Right lobe of liver (tissue), 6 donors: Measurements from ENCODE around the gene CAMKMT. TPM values are rescaled to one million over a fixed set of nuclear protein-coding genes. Genes with fewer than 3 reads are reported as not detected.

Experiments used
- ATAC-seq, 4 donors: fragments of 200-7000 bp; cut with Tn5 transposase; one replicate each; pipeline ENCODE4 v1.9.1; 2020; ENCODE audit warnings: mild to moderate bottlenecking in 4 of 4, moderate library complexity in 4 of 4
- DNase-seq, 3 donors: peaks; one replicate each; pipeline ENCODE4 v3.0.0-alpha.2; 2020
- H3K27ac ChIP-seq, 3 donors: fragments of 200-600 bp; one replicate each; pipeline ENCODE4 v1.8.0; 2022
- H3K27me3 ChIP-seq, 2 donors: fragments of 200-600 bp; one replicate each; pipeline ENCODE4 v1.8.0; 2022
- H3K36me3 ChIP-seq, 4 donors: fragments of 200-600 bp; sonication (generic) in 1 of 4; one replicate each; pipeline versions ENCODE4 v1.5.1 to v1.8.0; 2017 to 2022; ENCODE audit warnings: control low read depth in 1 of 4
- H3K4me1 ChIP-seq, 4 donors: fragments of 200-600 bp; sonication (generic) in 1 of 4; one replicate each; pipeline versions ENCODE4 v1.5.1 to v1.8.0; 2017 to 2022; ENCODE audit warnings: control low read depth in 1 of 4
- H3K4me3 ChIP-seq, 3 donors: fragments of 200-600 bp; one replicate each; pipeline ENCODE4 v1.8.0; 2022
- H3K9me3 ChIP-seq, 4 donors: fragments of 200-600 bp; sonication (generic) in 1 of 4; one replicate each; pipeline versions ENCODE4 v1.5.1 to v1.8.0; 2017 to 2022; ENCODE audit warnings: control low read depth in 1 of 4
- POLR2A ChIP-seq: fragments of 450-650 bp; IDR thresholded peaks from one replicate; pipeline ENCODE4 v1.6.1; 2017; ENCODE audit warnings: antibody characterized with exemption, mild to moderate bottlenecking
- WGBS: methylation state at CpG from one replicate; pipeline ENCODE4 v1.1.6; 2018; ENCODE audit warnings: low coverage, low lambda C conversion rate; ENCODE audit not compliant: insufficient coverage; ENCODE audit errors: missing lambda C conversion rate; 5-methylcytosine and 5-hydroxymethylcytosine counted together
- intact Hi-C, 2 donors: fragments of 100-400 bp; cut with DNase I; formaldehyde crosslinking; loops; one replicate each; pipeline versions ENCODE4 v1.11.2 to v1.14.1; 2022
- total RNA-seq, 6 experiments: library from RNA; depleted of rRNA in 2 of 6; stranded (reverse); fragments of >200 nt in 2 of 6; fragmentation: NEBNext Ultra II Directional in 3 of 6; extraction: Animal tissue kit (Norgen Biotek cat#: 25700) in 3 of 6; gene quantifications; one replicate each; pipeline versions ENCODE4 v1.1.0 to v1.2.4, GENCODE V29; 2016 to 2023
- TF ChIP-seq, protein P1 (sequence below), 4 donors: fragments of 200-600 bp in 3 of 4; fragments of 450-650 bp in 1 of 4; IDR thresholded peaks; one replicate each; pipeline versions ENCODE4 v1.5.1 to v1.8.0; 2016 to 2022; ENCODE audit warnings: antibody characterized with exemption in 4 of 4, mild to moderate bottlenecking in 2 of 4
- donor health status: DM: no; HTN: yes; CAD: no.
- donor health status: DM: no; HTN: no; CAD: no.
- donor health status: DM: no; HTN: no; CAD: no.
- donor health status: DM: no; HTN: yes; CAD: no.
- donor health status: DM: no; HTN: yes; CAD: no.

CAMKMT gene
- total RNA-seq, 6 experiments from 2014 or later, result 2.0 to 7.4 (median 5.2) TPM

GRCh38 chr2:44780406-44780805 is 418.7 kb downstream of the CAMKMT start:
- intact Hi-C loops, result no loop called here
- H3K4me3 ChIP-seq, result no peak overlapping the region
- H3K27ac ChIP-seq, result no peak overlapping the region
- no peak for TF ChIP-seq POLR2A
- TF ChIP-seq, protein P1, sequence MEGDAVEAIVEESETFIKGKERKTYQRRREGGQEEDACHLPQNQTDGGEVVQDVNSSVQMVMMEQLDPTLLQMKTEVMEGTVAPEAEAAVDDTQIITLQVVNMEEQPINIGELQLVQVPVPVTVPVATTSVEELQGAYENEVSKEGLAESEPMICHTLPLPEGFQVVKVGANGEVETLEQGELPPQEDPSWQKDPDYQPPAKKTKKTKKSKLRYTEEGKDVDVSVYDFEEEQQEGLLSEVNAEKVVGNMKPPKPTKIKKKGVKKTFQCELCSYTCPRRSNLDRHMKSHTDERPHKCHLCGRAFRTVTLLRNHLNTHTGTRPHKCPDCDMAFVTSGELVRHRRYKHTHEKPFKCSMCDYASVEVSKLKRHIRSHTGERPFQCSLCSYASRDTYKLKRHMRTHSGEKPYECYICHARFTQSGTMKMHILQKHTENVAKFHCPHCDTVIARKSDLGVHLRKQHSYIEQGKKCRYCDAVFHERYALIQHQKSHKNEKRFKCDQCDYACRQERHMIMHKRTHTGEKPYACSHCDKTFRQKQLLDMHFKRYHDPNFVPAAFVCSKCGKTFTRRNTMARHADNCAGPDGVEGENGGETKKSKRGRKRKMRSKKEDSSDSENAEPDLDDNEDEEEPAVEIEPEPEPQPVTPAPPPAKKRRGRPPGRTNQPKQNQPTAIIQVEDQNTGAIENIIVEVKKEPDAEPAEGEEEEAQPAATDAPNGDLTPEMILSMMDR (IDR thresholded peaks at IDR 0.05), result no peak
- no peaks in the 10 kb centered on the region for H3K27me3 ChIP-seq
- ATAC-seq (no peak), DNase-seq (no peak)
- H3K4me1 ChIP-seq, result no peaks in the 10 kb centered on the region
- no peaks in the 10 kb centered on the region for H3K36me3 ChIP-seq
- 93% methylated on average over 6 of the region's 7 CpGs for WGBS
- no peaks in the 10 kb centered on the region for H3K9me3 ChIP-seq

GRCh38 chr2:44785433-44785832 is 423.7 kb downstream of the CAMKMT start:
- no peak overlapping the region for H3K27ac ChIP-seq
- 73% methylated on average over 2 of the region's 2 CpGs for WGBS

DNA sequence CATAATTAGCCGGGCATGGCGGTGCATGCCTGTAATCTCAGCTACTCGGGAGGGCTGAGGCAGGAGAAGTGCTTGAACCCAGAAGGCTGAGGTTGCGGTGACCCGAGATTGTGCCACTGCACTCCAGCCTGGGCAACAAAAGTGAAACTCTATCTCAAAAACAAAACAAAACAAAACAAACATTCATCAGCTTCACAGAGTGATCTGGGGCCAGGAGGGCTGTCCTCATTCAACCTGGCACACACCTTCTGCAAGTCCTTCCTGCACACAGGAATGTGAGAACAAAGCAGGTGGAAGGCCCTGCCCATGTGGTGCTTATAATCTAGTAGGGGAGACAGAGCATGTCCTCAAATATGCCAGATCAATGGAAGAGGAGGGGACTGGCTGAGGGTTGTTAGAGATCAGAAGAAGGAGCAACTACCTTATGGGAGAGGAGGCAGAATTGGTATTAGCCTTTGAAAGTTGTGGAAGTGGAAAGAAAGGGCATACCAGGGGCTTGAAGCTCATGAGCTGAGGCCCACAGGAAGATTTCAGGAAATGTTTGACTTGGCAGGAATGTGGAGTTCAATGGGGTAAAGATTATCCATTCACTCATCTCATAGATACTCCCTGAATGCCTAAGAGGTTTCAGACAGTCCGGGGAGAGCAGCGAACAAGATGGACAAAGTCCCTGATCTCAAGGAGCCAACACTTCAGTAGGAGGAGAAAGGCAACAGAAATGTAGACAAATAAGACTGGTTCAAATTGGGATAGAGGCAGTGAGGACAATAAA is 424.5 kb downstream of the CAMKMT start:
- intact Hi-C loops, result no loop called here
- no peak overlapping the region for H3K4me3 ChIP-seq
- H3K9me3 ChIP-seq, result no peaks in the 10 kb centered on the region
- no peaks in the 10 kb centered on the region for H3K36me3 ChIP-seq
- peak in 1 of 3 donors; percentile 25 for DNase-seq
- no peak overlapping the region for H3K27ac ChIP-seq
- ATAC-seq, result peak; percentile 58 to 94 (median 80)
- TF ChIP-seq, protein P1 (IDR thresholded peaks at IDR 0.05), result no peak
- TF ChIP-seq POLR2A, result no peak
- 64% methylated on average over 7 of the region's 7 CpGs for WGBS
- peaks cover 0 to 7% (median 0%) of the 10 kb centered on the region in 4 donors for H3K4me1 ChIP-seq
- no peaks in the 10 kb centered on the region for H3K27me3 ChIP-seq

More at GRCh38 chr2:44785433-44785832, 423.7 kb downstream of the CAMKMT start:
- intact Hi-C loops, result no loop called here
- no peaks in the 10 kb centered on the region for H3K9me3 ChIP-seq
- no peak for TF ChIP-seq POLR2A
- TF ChIP-seq, protein P1 (IDR thresholded peaks at IDR 0.05), result no peak
- H3K4me3 ChIP-seq, result no peak overlapping the region
- no peaks in the 10 kb centered on the region for H3K36me3 ChIP-seq
- no peaks in the 10 kb centered on the region for H3K27me3 ChIP-seq
- ATAC-seq (no peak), DNase-seq (no peak)
- peaks cover 0 to 7% (median 0%) of the 10 kb centered on the region in 4 donors for H3K4me1 ChIP-seq

- intact Hi-C loops, result no loop called here
- no peaks in the 10 kb centered on the region for H3K36me3 ChIP-seq
- no peak overlapping the region for H3K27ac ChIP-seq
- H3K27me3 ChIP-seq, result no peaks in the 10 kb centered on the region
- H3K4me1 ChIP-seq, result peaks cover 0 to 7% (median 0%) of the 10 kb centered on the region in 4 donors
- no peak for DNase-seq
- no peak for ATAC-seq
- H3K9me3 ChIP-seq, result no peaks in the 10 kb centered on the region
- TF ChIP-seq, protein P1 (IDR thresholded peaks at IDR 0.05), result no peak
- no peak for TF ChIP-seq POLR2A
- 92% methylated on average over 2 of the region's 5 CpGs for WGBS
- no peak overlapping the region for H3K4me3 ChIP-seq
Observed at GRCh38 chr2:44786817-44787214, 425.1 kb downstream of the CAMKMT start.
